Measurements from ENCODE around the gene PIGC.

PIGC gene

GRCh38 chr1:172427191-172427590 lies 16.7 kb downstream of the PIGC start:
- peak in 1 of 2 donors; percentile 40 for DNase-seq

DNA sequence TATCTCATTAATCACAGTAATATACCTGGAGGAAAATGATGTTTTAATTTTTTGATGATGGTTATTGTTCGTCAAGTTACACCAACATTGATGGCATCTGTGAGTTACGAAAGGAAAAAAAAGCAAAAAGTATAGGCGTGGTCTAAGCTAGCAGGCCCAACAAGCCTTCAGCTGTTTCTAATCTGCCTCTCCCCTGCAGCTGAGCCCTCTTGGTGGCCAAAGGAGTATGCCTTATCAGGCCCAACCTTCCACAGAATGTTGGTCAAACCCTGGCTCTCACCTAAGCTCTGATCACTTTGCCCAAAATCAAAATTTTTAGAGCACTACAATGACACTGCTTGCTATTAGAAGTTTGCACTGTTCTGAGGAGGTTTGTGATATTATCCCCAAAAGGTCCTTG lies 18.5 kb downstream of the PIGC start:
- no peak for DNase-seq

DNA sequence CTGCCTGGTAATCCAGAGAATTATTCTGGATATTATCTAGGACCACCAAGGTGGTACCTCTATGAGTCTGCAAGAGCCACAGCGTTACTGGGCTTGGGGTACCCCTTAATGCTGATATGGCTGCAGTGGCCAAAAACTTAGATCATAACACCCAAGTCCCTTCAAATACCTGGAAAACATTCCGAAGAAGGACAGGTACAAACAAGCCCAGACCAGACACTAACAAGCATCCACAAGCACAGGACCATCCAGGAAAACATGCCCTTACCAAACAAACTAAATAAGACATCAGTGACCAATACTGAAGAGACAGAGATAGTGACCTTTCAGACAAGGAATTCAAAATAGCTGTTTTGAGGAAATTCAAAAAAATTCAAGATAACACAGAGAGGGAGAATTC lies 20.5 kb downstream of the PIGC start:
- DNase-seq = no peak

DNA sequence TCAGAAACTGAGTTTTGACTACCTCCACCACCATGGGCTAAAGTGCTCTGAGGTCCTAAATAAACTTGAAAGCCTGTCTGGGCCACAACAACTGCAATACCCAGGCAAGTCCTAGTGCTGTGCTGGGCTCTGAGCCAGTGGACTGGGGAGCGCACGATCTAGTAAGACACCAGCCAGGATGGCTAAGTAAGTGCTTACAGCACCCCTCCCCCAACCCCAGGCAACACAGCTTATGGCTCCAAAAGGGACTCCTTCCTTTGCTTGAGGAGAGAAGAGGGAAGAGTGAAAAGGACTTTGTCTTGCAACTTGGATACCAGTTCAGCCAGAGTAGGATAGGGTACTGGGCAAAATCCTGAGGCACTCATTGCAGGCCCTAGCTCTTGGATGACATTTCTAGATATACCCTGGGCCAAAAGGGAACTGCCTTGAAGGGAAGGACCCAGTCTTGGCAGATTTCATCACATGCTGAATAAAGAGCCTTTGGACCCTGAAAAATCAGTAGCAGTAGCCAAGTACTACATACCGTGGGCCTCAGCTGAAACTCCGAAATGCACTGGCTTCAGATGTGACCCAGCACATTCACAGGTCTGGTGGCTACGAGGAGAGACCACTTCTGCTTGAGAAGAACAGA lies 21.8 kb downstream of the PIGC start:
- DNase-seq = no peak

- no peak for DNase-seq
These were observed 23.5 kb downstream of the PIGC start, which contains the start of gene C1orf105 for GRCh38 chr1:172420385-172420784. Gene C1orf105 (plus strand): TSS chr1:172420685. CDS start chr1:172420886, 201 bp downstream.

DNA sequence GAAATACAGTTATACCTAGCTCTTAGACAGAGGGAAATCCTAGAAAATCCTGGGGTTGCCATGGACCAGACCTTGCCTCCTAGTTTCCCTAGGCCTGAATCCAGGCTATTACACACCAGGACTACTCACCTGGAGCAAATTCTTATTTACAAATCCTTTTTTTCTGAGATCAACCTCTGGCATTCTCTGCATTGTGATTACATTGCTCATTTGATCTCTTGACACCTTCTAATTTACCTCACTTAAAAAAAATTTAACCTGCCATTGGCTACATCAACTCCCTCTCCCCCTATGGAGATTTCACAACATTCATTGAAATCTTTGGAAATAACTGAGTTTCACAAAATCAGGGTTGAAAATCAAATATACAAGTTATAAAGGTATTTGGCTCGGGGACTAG lies 26.3 kb downstream of the PIGC start:
- DNase-seq = no peak

DNA sequence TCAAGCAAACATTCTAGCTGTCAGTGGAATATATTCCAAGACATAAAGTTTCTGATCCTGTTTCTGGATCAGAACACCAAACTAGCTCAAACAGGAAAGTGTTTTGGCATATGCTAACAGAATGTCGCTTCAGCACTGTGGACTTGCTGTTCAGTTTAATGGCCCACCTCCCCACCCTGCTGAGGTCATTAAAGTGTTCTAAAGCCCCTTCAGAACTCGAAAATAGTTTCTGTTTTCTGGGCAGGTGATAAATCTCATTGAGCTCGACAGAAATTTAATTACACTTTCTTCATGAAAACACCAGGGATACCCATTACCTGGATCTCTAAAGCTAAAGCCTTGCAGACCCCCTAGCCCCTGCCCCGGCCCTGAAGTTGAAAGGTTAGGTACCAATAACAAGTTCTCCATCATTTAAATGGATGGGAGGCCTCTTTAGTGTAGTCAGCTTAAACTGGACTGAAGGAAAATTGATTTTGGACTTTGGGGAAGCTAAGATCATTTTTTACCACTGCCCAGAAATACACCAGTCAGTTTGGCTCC lies 27.3 kb downstream of the PIGC start:
- DNase-seq = no peak

DNA sequence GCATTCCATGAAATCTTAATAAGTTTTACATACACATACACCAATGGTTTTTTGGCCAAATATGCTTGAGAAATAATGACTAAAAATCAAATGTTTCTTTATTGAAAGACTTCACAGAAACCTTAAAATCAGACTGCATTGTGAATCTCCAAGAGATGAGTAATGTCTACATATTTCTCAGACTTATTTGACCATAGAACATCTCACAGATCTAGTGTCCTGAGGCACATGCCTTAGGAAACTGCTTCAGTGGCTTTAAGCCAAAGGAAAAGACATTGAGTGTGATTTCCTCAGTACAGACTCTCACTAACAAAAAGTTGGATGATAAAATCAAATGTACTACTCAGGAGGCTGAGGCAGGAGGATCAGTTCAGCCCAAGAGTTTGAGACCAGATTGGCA lies 29.5 kb downstream of the PIGC start:
- DNase-seq = no peak

DNA sequence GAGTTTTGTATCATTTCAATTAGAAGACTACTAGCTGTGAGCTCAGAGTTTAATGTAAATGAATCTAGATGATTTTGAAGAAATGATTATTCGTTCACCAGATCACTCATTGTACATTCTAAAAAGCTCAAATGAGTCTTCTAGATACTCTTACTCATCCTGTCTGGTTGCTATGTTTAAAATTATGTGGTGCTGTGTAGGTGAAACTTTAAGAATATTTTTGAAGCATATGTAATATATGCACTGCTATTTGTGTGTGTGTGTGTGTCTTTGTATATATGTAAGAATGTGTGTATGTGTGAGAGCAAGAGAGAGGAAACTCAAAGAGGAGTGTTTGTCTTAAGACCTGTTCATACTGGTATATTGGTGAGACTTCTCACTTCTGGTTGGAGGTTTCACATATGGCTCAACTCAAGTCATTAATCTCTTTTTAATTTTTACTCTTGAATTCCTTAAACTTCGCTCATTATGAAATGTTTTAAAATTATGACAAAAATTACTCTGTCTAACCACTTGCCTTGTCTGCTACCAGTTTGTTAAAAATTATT lies 32.0 kb downstream of the PIGC start:
- no peak for DNase-seq

DNA sequence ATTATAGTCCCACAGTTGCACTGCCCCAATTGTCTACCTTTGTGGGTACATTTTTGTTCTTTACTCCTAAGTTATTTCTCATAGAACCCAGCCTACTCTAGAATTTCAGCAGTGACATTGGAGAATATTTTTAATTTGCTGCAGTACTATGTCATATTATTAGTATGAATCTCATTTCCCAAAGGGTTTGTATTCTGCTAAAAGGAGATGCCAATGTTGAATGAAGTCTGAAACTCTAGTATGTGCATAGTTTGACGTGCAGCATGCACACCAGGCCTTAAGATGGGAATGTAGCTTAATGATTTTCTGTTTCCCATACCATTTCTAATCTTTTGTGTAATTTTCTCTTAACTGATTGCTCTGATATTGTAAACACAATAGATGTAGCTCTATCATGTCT lies 33.8 kb downstream of the PIGC start:
- no peak for DNase-seq

GRCh38 chr1:172408958-172409357 lies 34.9 kb downstream of the PIGC start:
- DNase-seq = no peak

GRCh38 chr1:172406968-172407367 lies 36.9 kb downstream of the PIGC start:
- DNase-seq = no peak

GRCh38 chr1:172405912-172406311 lies 38.0 kb downstream of the PIGC start:
- no peak for DNase-seq

- DNase-seq = no peak
These were observed 39.7 kb downstream of the PIGC start for GRCh38 chr1:172404121-172404520.

DNA sequence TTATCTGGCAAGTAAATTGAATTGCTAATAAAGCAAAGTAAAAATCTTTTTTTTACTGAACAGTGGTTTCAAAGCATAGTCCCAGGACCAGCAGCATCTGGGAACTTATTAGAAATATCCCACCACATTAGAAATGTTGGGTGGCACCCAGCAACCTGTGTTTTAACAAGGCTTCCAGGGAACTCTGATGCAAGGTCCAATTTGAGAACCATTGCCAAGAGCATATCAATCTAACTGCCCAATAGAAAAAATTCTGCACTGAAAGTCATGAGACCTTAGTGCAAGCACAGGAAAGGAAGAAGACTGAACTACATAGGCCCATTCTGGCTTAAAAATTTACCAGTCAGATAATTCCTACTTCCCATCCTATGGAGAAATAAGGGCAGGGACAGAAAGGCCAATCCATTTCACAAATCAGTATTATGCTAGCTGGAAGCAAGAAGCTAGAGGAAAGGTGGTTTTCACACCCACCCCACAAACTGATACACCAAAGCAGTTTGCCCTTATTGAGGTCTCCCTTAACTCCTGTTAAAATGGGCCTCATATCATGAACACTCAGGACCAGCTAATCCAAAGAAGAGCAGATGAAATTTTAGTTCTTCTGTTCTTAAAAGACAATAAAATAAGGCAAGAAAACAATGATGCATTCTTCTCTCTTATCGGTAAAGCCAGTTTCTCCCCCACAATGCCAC lies 40.8 kb downstream of the PIGC start:
- DNase-seq = no peak

- DNase-seq = no peak
These were observed 42.0 kb downstream of the PIGC start for GRCh38 chr1:172401892-172402291.

DNA sequence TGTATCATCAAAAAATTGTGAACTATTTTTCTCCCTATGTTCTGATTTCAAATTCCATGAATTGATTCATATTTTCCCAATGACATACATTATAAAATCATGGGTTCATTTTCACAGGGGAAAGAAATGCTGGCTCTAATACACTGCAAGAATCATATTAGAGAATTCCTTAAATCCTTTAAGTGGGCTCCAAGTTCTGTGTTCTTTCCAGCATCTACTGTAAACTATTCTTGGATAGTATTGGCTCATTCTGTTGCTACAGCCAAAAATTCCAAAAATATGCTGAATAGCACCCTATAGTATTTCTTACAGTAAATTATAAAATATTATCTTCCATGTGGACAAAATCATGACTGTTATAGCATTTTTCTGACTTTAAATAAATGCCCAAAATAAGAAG lies 42.4 kb downstream of the PIGC start:
- DNase-seq = no peak

- DNase-seq = no peak
These were observed 43.2 kb downstream of the PIGC start for GRCh38 chr1:172400722-172401105.

GRCh38 chr1:172399756-172400721 lies 43.8 kb downstream of the PIGC start:
- DNase-seq = no peak

GRCh38 chr1:172398970-172399755 lies 44.7 kb downstream of the PIGC start:
- peak in 1 of 2 donors; percentile 47 for DNase-seq

DNA sequence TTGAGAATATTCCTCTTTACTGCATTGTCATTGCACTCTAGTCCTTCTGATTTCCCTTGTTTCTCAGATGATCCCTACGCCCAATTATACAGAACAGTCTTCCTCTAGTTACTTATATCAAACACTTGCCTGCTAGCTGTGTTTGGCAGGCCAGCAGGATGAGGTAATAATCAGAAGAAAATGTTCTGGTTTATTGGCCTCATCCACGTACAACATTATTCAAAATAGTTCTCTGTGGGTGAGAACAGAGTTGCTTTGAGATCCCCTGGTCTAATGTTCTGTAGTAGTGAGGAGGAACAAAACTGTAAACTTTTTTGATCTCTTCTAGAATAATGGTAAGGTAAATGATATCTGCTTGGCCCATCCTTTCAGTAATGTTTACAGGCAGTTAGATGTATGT lies 45.7 kb downstream of the PIGC start:
- no peak for DNase-seq

DNA sequence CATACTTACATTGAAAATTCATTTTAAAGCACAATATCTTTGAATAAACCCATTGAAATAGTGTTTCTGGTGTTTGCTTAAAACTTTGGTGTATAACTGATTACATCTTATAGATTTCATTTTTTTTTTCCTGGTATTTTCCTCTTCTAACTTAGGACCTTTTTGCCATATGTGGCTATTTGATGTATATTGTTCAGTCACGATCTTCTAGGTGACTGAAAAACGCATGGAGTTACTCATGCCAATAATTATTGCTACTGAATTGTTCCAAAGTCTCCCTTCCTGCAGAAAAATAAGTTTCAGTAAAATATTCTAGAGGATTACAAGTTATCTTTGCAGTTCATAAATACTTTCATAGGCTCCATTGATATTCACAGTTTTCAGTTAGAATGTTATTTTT lies 46.2 kb downstream of the PIGC start:
- no peak for DNase-seq
